ACC112 (cell line): ENCODE data around the gene SGMS1.
"Not testable (repeated sequence)": the region's sequence is repeated elsewhere in the genome, so short reads cannot be mapped to it uniquely, and the experiment has no call there.

Experiments
- H2AFZ ChIP-seq: fragments of 200-600 bp; sonication (generic); one replicate; pipeline ENCODE4 v1.6.0; 2017; ENCODE audit warnings: antibody characterized with exemption, low read length; ENCODE audit not compliant: unreplicated experiment
- H3K27ac ChIP-seq: fragments of 200-600 bp; sonication (generic); 2 replicates; pipeline ENCODE4 v1.5.1; 2014; ENCODE audit warnings: low read depth, mild to moderate bottlenecking, antibody characterized with exemption, low read length, moderate library complexity
- H3K27me3 ChIP-seq: fragments of 200-600 bp; sonication (generic); 2 replicates; pipeline ENCODE4 v1.6.1; 2014; ENCODE audit warnings: mild to moderate bottlenecking, antibody characterized with exemption, low read length, moderate library complexity, mixed read lengths; ENCODE audit not compliant: insufficient read depth
- H3K36me3 ChIP-seq: fragments of 200-600 bp; sonication (generic); 2 replicates; pipeline ENCODE4 v1.6.1; 2016; ENCODE audit warnings: mild to moderate bottlenecking, antibody characterized with exemption, low read length, moderate library complexity, mixed read lengths; ENCODE audit not compliant: insufficient read depth
- H3K4me1 ChIP-seq: fragments of 200-600 bp; sonication (generic); one replicate; pipeline ENCODE4 v1.6.1; 2016; ENCODE audit warnings: low read length, mixed read lengths; ENCODE audit not compliant: insufficient read depth, unreplicated experiment, control insufficient read depth
- H3K4me3 ChIP-seq: fragments of 200-600 bp; sonication (generic); 2 replicates; pipeline ENCODE4 v1.5.1; 2014; ENCODE audit warnings: mild to moderate bottlenecking, low read depth, low read length
- H3K79me2 ChIP-seq: fragments of 200-600 bp; sonication (generic); one replicate; pipeline ENCODE4 v1.6.0; 2016; ENCODE audit warnings: low read length; ENCODE audit not compliant: control insufficient read depth, unreplicated experiment, insufficient read depth

The SGMS1 gene

DNA sequence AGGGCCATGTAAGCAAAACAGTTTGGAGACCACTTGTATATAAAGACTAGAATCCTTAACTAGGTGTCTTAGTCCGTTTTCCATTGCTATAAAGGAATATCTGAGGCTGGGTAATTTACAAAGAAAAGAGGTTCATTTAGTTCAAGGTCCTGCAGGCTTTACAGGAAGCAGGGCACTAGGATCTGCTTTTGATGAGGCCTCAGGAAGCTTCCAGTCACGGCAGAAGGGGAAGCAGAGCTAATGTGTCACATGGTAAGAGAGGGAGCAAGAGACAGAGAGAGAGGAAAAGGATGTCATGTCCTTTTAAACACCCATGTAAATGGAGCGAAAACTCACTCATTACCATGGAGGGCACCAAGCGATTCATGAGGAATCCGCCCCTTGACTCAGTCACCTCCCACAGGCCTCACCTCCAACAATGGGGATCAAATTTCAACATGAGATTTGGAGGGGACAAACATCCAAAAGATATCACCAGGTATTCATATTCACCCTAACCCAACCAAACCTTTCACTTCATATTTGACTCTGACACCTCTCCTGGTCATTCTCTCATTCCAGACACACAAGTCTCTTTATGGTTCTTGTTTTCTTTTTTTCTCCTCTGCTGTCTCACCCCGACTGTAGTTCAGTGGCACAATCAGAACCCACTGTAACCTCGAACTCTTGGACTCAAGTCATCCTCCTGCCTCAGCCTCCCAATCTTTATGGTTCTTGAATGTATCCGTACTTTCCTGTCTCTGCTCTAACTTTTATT lies 342.4 kb downstream of the SGMS1 start:
- Histone ChIP-seq H3K4me1 (peaks cover 2% of the 10 kb centered on the region), H3K79me2 (no peaks in the 10 kb centered on the region), H3K36me3 (no peaks in the 10 kb centered on the region), H3K4me3 (no peak overlapping the region), H2AFZ (no peak overlapping the region), H3K27ac (no peak overlapping the region), H3K27me3 (peaks cover 38% of the 10 kb centered on the region)

DNA sequence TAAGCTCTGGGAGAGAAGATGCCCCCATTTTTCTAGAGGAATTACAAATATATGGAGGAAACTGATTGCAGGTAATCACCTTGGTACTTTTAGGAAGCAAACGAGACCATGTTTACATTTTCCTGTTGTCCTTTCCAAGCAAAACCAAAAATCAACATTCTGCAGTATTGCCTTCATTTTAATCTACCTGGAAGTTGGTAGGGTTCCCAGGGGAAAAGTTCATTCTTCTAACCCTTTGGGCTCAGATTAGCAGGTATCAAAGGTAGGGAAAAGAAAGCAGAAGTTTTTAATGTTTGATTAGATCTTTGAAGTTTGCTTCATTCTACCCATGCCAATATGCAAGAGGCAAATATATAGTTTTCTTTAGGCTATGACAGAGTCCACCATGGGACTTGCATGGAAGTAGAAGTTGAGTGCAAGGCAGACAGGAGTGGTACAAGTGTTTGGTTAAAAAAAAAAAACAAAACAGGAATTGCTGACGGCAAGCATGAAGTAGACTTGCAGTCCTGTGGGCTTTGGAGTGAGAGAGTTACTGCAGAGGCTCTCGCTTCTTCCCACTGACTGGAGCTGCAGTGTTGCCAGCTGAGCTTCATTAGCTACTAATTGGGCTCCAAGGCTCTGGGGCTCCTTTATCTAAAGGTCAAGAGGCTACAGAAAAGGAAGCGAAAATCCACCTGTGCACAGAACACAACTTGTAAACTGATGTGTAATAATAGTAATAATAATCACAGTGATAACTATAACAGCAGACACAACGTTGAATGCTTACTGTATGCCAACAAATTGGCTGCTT lies 343.5 kb downstream of the SGMS1 start:
- Histone ChIP-seq H3K27me3 (peaks cover 45% of the 10 kb centered on the region), H2AFZ (no peak overlapping the region), H3K79me2 (no peaks in the 10 kb centered on the region), H3K4me3 (no peak overlapping the region), H3K27ac (no peak overlapping the region), H3K36me3 (no peaks in the 10 kb centered on the region), H3K4me1 (no peaks in the 10 kb centered on the region)

GRCh38 chr10:50279489-50279888 lies 344.3 kb downstream of the SGMS1 start:
- Histone ChIP-seq H2AFZ (no peak overlapping the region), H3K27ac (no peak overlapping the region), H3K4me3 (no peak overlapping the region), H3K79me2 (no peaks in the 10 kb centered on the region), H3K4me1 (no peaks in the 10 kb centered on the region), H3K27me3 (peaks cover 45% of the 10 kb centered on the region), H3K36me3 (no peaks in the 10 kb centered on the region)

GRCh38 chr10:50275650-50276235 lies 348.0 kb downstream of the SGMS1 start:
- Histone ChIP-seq H3K4me1 (no peaks in the 10 kb centered on the region), H3K27ac (no peak overlapping the region), H3K36me3 (no peaks in the 10 kb centered on the region), H3K4me3 (no peak overlapping the region), H3K27me3 (peaks cover 28% of the 10 kb centered on the region), H3K79me2 (no peaks in the 10 kb centered on the region), H2AFZ (no peak overlapping the region)

DNA sequence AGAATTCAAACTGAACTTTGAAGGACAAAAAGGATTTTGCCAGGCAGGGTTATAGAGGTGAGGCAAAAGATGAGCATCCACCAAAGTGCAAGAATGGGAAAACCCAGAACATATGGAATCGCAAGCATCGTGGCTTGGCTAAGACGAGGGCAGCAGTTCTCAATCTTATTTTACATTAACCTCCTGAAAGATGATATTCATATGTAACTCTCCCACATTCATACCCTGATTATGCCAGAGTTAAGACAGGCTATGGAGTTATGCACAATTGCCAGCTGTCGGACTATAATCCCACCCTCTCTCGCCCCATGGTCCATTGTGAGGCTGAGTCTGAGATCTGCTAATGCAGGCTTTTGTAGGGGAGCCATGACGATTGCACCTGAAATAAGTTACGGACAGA lies 351.2 kb downstream of the SGMS1 start:
- H3K4me1 ChIP-seq: no peaks in the 10 kb centered on the region
- H3K4me3 ChIP-seq: no peak overlapping the region
- no peaks in the 10 kb centered on the region for H3K79me2 ChIP-seq
- no peak overlapping the region for H3K27ac ChIP-seq
- no peaks in the 10 kb centered on the region for H3K36me3 ChIP-seq
- no peak overlapping the region for H2AFZ ChIP-seq
- peaks cover 16% of the 10 kb centered on the region for H3K27me3 ChIP-seq

DNA sequence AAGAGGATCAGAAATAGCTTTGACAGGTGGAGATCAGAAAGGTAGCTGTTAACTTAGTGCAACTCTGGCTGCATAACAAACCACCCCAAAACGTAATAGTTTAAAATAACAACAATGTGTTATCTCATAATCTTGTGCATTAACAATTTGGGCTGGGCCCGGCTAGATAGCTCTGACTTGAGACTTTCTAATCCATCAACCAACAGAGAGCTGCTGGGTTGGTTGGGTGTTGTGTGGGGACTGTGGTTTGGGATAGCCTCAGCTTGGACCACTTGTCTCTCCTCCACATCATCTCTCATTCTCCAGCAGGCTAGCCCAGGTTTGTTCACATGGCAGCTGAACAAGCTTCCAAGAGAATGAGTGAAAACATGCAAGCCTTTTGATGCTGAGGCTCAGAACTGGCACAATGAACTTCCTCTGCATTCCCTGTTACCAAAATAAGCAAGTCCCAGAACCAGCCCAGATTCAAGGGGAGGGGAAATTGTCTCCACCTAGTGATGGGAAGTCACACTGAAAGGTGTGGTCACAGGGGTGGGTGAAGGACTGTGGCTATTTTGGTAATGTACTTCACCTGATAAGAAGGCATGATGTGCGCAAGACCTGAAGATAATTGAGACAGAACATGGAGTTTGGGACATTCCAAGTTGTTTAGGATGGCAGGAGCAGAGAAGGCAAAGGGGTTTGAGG lies 352.0 kb downstream of the SGMS1 start:
- H3K4me1 ChIP-seq: no peaks in the 10 kb centered on the region
- H3K79me2 ChIP-seq: no peaks in the 10 kb centered on the region
- H2AFZ ChIP-seq: no peak overlapping the region
- H3K27ac ChIP-seq: no peak overlapping the region
- H3K27me3 ChIP-seq: peaks cover 10% of the 10 kb centered on the region
- H3K36me3 ChIP-seq: no peaks in the 10 kb centered on the region
- no peak overlapping the region for H3K4me3 ChIP-seq

- not testable (repeated sequence) for H3K36me3 ChIP-seq, H3K27ac ChIP-seq, H3K4me3 ChIP-seq, H2AFZ ChIP-seq, H3K4me1 ChIP-seq, H3K79me2 ChIP-seq
- peaks cover 12% of the 10 kb centered on the region for H3K27me3 ChIP-seq
Observed at GRCh38 chr10:50267877-50268276, 355.9 kb downstream of the SGMS1 start.

- H2AFZ ChIP-seq, H3K27ac ChIP-seq, H3K79me2 ChIP-seq, H3K4me3 ChIP-seq, H3K4me1 ChIP-seq, H3K36me3 ChIP-seq: not testable (repeated sequence)
- peaks cover 43% of the 10 kb centered on the region for H3K27me3 ChIP-seq
Observed at GRCh38 chr10:50262625-50263024, 361.1 kb downstream of the SGMS1 start.

- Histone ChIP-seq H3K27me3 (peaks cover 59% of the 10 kb centered on the region), H2AFZ (no peak overlapping the region), H3K36me3 (no peaks in the 10 kb centered on the region), H3K4me3 (no peak overlapping the region), H3K4me1 (no peaks in the 10 kb centered on the region), H3K79me2 (no peaks in the 10 kb centered on the region), H3K27ac (no peak overlapping the region)
Observed at GRCh38 chr10:50260791-50261281, 362.9 kb downstream of the SGMS1 start.
